Measurements from ENCODE around the gene BBOF1. TPM values are rescaled to one million over a fixed set of nuclear protein-coding genes. Genes with fewer than 3 reads are reported as not detected.
A peak's percentile ranks its signal among the peaks of the same experiment; 100 is the strongest.
"Not testable (repeated sequence)": the region's sequence is repeated elsewhere in the genome, so short reads cannot be mapped to it uniquely, and the experiment has no call there.

Gene BBOF1
- total and polyA plus RNA-seq, 4 donors: 1.0 to 2.8 (median 2.1) TPM

DNA sequence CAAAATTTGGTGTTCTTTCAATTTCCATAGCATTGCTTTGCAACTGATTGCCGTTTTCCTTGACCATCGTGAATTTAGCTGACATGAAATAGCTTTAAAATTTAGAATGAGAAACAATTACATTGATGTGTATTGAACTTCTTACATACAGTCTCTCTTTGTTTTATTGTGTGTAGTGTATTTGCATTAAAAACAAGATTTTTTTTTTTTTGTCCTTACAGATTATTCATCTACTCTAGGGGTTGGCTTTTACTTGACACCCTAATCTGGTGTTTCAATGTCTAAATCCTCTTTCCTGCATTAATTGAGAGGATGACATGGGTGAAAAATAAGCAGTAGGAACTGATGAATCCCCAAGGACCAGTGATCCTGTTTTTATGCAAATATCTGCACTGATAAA lies 86.2 kb downstream of the BBOF1 start:
- DNase-seq (ENCODE audit: low spot score): no peak
- peaks cover 1 to 9% (median 4%) of the 10 kb centered on the region in 4 donors for H3K36me3 ChIP-seq (ENCODE audit: control insufficient read depth in 4 of 4, insufficient read depth in 3 of 4, low read depth in 1 of 4, low read length in 3 of 4)
- TF ChIP-seq, protein P1, sequence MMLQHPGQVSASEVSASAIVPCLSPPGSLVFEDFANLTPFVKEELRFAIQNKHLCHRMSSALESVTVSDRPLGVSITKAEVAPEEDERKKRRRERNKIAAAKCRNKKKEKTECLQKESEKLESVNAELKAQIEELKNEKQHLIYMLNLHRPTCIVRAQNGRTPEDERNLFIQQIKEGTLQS (IDR thresholded peaks at IDR 0.05): no peak
- TF ChIP-seq RAD21 (IDR thresholded peaks at IDR 0.05) (no peak), SP1 (IDR thresholded peaks at IDR 0.05) (no peak), FOXA1 (IDR thresholded peaks at IDR 0.05) (no peak), FOXA2 (IDR thresholded peaks at IDR 0.05) (no peak), GABPA (IDR thresholded peaks at IDR 0.05 in 1 of 2, conservative IDR thresholded peaks at IDR 0.05 in 1 of 2) (no peak), JUND (IDR thresholded peaks at IDR 0.05) (no peak), HNF4A (conservative IDR thresholded peaks at IDR 0.05) (no peak)
- TF ChIP-seq, protein P2, sequence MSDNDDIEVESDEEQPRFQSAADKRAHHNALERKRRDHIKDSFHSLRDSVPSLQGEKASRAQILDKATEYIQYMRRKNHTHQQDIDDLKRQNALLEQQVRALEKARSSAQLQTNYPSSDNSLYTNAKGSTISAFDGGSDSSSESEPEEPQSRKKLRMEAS (IDR thresholded peaks at IDR 0.05): no peak
- TF ChIP-seq, protein P3, sequence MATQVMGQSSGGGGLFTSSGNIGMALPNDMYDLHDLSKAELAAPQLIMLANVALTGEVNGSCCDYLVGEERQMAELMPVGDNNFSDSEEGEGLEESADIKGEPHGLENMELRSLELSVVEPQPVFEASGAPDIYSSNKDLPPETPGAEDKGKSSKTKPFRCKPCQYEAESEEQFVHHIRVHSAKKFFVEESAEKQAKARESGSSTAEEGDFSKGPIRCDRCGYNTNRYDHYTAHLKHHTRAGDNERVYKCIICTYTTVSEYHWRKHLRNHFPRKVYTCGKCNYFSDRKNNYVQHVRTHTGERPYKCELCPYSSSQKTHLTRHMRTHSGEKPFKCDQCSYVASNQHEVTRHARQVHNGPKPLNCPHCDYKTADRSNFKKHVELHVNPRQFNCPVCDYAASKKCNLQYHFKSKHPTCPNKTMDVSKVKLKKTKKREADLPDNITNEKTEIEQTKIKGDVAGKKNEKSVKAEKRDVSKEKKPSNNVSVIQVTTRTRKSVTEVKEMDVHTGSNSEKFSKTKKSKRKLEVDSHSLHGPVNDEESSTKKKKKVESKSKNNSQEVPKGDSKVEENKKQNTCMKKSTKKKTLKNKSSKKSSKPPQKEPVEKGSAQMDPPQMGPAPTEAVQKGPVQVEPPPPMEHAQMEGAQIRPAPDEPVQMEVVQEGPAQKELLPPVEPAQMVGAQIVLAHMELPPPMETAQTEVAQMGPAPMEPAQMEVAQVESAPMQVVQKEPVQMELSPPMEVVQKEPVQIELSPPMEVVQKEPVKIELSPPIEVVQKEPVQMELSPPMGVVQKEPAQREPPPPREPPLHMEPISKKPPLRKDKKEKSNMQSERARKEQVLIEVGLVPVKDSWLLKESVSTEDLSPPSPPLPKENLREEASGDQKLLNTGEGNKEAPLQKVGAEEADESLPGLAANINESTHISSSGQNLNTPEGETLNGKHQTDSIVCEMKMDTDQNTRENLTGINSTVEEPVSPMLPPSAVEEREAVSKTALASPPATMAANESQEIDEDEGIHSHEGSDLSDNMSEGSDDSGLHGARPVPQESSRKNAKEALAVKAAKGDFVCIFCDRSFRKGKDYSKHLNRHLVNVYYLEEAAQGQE (IDR thresholded peaks at IDR 0.05): no peak

DNA sequence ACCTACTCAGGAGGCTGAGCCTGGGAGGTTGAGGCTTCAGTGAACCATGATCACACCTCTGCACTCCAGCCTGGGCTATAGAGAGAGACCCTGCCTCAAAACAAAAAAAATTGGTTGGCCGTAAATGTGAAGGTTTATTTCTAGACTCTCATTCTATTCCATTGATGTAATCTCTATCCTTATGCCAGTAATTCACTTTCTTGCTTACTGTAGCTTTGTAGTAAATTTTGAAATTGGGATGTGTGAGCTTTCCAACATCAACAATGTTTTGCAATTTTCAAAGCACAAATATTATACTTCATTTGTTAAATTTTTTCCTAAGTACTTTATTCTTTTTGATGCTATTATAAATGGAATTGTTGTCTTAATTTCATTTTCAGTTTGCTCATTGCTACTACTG lies 90.2 kb downstream of the BBOF1 start:
- H3K9ac ChIP-seq (ENCODE audit: low read depth in 1 of 2, low read length in 2 of 2): no peak overlapping the region
- no peaks in the 10 kb centered on the region for H3K4me1 ChIP-seq (ENCODE audit: control insufficient read depth in 4 of 4, insufficient read depth in 4 of 4, low read length in 3 of 4)
- no peaks in the 10 kb centered on the region for H3K27me3 ChIP-seq (ENCODE audit: control insufficient read depth in 4 of 4, insufficient read depth in 4 of 4, low read length in 3 of 4)
- H3K27ac ChIP-seq (ENCODE audit: low read depth in 1 of 2, low read length in 2 of 2): no peak overlapping the region
- TF ChIP-seq HNF4G (IDR thresholded peaks at IDR 0.05) (no peak), NR2F2 (IDR thresholded peaks at IDR 0.05) (no peak)
- 92% methylated on average over 1 of the region's 1 CpG for WGBS
- no peak overlapping the region for H3K4me3 ChIP-seq (ENCODE audit: low read depth in 1 of 3, low read length in 3 of 3)
- no peak for DNase-seq (ENCODE audit: low spot score)
- H3K36me3 ChIP-seq (ENCODE audit: control insufficient read depth in 4 of 4, insufficient read depth in 3 of 4, low read depth in 1 of 4, low read length in 3 of 4): peaks cover 1 to 6% (median 4%) of the 10 kb centered on the region in 4 donors
- no peaks in the 10 kb centered on the region for H3K9me3 ChIP-seq (ENCODE audit: control insufficient read depth in 4 of 4, low read length in 3 of 4)

More for the DNA sequence above, 86.2 kb downstream of the BBOF1 start:
- no peaks in the 10 kb centered on the region for H3K4me1 ChIP-seq (ENCODE audit: control insufficient read depth in 4 of 4, insufficient read depth in 4 of 4, low read length in 3 of 4)
- whole genome bisulfite sequencing: 96% methylated on average over 2 of the region's 2 CpGs
- no peak overlapping the region for H3K9ac ChIP-seq (ENCODE audit: low read depth in 1 of 2, low read length in 2 of 2)
- no peaks in the 10 kb centered on the region for H3K9me3 ChIP-seq (ENCODE audit: control insufficient read depth in 4 of 4, low read length in 3 of 4)
- H3K27ac ChIP-seq (ENCODE audit: low read depth in 1 of 2, low read length in 2 of 2): no peak overlapping the region
- no peak overlapping the region for H3K4me3 ChIP-seq (ENCODE audit: low read depth in 1 of 3, low read length in 3 of 3)
- no peaks in the 10 kb centered on the region for H3K27me3 ChIP-seq (ENCODE audit: control insufficient read depth in 4 of 4, insufficient read depth in 4 of 4, low read length in 3 of 4)

DNA sequence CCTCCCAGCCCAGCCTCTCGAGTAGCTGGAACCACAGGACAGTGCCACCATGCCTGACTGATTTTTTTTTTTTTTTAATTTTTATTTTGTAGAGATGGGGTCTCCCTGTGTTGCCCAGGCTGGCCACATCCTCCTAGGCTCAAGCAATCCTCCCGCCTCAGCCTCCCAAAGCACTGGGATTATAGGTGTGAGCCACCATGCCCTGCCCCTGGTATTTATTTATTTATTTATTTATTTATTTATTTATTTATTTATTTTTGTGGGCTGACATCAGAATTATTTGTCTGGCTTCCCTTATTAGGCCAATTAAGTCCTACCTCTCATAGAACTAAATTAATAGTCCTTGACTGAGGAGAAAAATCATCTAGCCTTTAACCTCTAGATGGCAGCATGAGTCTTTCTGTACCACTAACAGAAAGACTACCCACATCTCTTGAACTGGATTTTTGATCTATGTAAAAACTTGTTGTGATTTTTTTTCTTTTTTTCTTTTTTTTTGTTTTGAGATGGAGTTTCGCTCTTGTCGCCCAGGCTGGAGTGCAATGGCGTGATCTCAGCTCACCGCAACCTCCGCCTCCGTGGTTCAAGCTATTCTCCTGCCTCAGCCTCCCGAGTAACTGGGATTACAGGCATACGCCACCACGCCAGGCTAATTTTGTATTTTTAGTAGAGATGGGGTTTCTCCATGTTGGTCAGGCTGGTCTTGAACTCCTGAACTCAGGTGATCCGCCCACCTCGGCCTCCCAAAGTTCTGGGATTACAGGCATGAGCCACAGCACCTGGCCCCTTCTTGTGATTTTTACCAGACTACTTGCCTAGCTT lies 92.5 kb downstream of the BBOF1 start:
- TF ChIP-seq RAD21 (IDR thresholded peaks at IDR 0.05): peak; percentile 87 to 89
- TF ChIP-seq, protein P4, sequence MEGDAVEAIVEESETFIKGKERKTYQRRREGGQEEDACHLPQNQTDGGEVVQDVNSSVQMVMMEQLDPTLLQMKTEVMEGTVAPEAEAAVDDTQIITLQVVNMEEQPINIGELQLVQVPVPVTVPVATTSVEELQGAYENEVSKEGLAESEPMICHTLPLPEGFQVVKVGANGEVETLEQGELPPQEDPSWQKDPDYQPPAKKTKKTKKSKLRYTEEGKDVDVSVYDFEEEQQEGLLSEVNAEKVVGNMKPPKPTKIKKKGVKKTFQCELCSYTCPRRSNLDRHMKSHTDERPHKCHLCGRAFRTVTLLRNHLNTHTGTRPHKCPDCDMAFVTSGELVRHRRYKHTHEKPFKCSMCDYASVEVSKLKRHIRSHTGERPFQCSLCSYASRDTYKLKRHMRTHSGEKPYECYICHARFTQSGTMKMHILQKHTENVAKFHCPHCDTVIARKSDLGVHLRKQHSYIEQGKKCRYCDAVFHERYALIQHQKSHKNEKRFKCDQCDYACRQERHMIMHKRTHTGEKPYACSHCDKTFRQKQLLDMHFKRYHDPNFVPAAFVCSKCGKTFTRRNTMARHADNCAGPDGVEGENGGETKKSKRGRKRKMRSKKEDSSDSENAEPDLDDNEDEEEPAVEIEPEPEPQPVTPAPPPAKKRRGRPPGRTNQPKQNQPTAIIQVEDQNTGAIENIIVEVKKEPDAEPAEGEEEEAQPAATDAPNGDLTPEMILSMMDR (IDR thresholded peaks at IDR 0.05; ENCODE audit: low read depth, low read length, missing input control): peak; percentile 71
- 92% methylated on average over 13 of the region's 13 CpGs for WGBS
- H3K9ac ChIP-seq (ENCODE audit: low read depth in 1 of 2, low read length in 2 of 2); H3K4me3 ChIP-seq (ENCODE audit: low read depth in 1 of 3, low read length in 3 of 3); H3K4me1 ChIP-seq (ENCODE audit: control insufficient read depth in 4 of 4, insufficient read depth in 4 of 4, low read length in 3 of 4); H3K27me3 ChIP-seq (ENCODE audit: control insufficient read depth in 4 of 4, insufficient read depth in 4 of 4, low read length in 3 of 4); DNase-seq (ENCODE audit: low spot score); H3K9me3 ChIP-seq (ENCODE audit: control insufficient read depth in 4 of 4, low read length in 3 of 4); H3K36me3 ChIP-seq (ENCODE audit: control insufficient read depth in 4 of 4, insufficient read depth in 3 of 4, low read depth in 1 of 4, low read length in 3 of 4); H3K27ac ChIP-seq (ENCODE audit: low read depth in 1 of 2, low read length in 2 of 2): not testable (repeated sequence)

Data from liver (tissue), 9 donors.